ENCODE measurements around the gene TAOK3. TPM values are rescaled to one million over a fixed set of nuclear protein-coding genes. Genes with fewer than 3 reads are reported as not detected.

TAOK3 gene
- total and polyA plus RNA-seq, 5 donors from 2014 or later: 60.2 to 97.8 (median 72.1) TPM

DNA sequence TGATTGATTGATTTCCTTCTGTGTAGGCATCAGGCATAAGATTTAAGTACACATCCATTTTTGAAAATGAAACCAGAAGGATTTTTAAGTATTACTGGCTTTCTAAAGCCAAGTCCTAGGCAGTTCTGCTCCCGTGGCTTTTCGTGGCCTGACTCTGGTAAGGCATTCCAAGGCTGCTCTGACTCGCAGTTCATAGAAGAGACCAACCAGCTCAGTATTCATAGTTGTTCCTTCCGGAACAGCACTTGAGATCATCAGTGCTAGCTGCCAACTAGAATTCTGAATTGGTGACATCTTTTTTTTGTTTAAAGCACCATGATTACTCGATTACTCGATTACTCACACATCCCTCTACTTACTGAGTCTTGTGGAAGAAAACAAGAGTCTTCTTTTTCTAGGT is 29.5 kb upstream of the TAOK3 start:
- Mint-ChIP-seq H3K9me3 (no peaks in the 10 kb centered on the region), H3K36me3 (peaks cover 45% of the 10 kb centered on the region), H3K27me3 (no peaks in the 10 kb centered on the region), H3K4me3 (no peak overlapping the region), H3K4me1 (peaks cover 0 to 7% (median 1%) of the 10 kb centered on the region in 4 donors), H3K27ac (peak overlapping the region in 2 of 3 donors; percentile 51 to 53)
- H3K27me3 ChIP-seq (ENCODE audit: control insufficient read depth, insufficient read depth, low read length): no peaks in the 10 kb centered on the region
- H3K9me3 ChIP-seq (ENCODE audit: control insufficient read depth in 2 of 2, low read length in 2 of 2): no peaks in the 10 kb centered on the region
- no peak for DNase-seq
- no peaks in the 10 kb centered on the region for H3K4me1 ChIP-seq (ENCODE audit: control insufficient read depth, insufficient read depth, low read length, poor library complexity, severe bottlenecking)
- peaks cover 70% of the 10 kb centered on the region for H3K36me3 ChIP-seq (ENCODE audit: control insufficient read depth, insufficient read depth, low read length)
- ATAC-seq (ENCODE audit: low read depth in 2 of 2): no peak
- no peak overlapping the region for H3K27ac ChIP-seq (ENCODE audit: insufficient read depth, low read length, poor library complexity, severe bottlenecking)
- H3K4me3 ChIP-seq (ENCODE audit: low read depth, low read length): no peak overlapping the region

DNA sequence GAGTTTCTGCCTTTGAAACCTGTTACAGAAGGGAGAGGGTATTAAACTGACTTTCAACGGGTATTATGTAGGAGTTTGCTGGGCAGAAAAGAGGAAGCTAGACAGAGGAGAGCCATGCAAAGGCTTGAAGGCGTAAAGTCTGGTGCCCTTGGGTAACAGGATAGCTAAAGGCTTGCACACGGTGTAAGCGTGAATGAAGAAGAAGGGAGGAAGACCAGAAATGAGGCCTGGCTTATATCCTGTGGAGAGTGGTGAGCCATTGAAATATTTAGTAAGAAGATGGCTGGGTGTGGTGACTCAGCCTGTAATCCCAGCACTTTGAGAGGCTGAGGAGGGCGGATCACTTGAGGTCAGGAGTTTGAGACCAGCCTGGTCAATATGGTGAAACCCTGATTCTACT is 26.2 kb upstream of the TAOK3 start:
- Mint-ChIP-seq H3K4me3 (no peak overlapping the region), H3K27ac (peak overlapping the region in 2 of 3 donors; percentile 3 to 27), H3K9me3 (no peaks in the 10 kb centered on the region), H3K36me3 (peaks cover 49% of the 10 kb centered on the region), H3K27me3 (no peaks in the 10 kb centered on the region), H3K4me1 (peaks cover 0 to 17% (median 0%) of the 10 kb centered on the region in 4 donors)
- H3K4me3 ChIP-seq (ENCODE audit: low read depth, low read length): no peak overlapping the region
- H3K36me3 ChIP-seq (ENCODE audit: control insufficient read depth, insufficient read depth, low read length): peaks cover 81% of the 10 kb centered on the region
- no peaks in the 10 kb centered on the region for H3K27me3 ChIP-seq (ENCODE audit: control insufficient read depth, insufficient read depth, low read length)
- H3K27ac ChIP-seq (ENCODE audit: insufficient read depth, low read length, poor library complexity, severe bottlenecking): no peak overlapping the region
- DNase-seq (no peak), ATAC-seq (ENCODE audit: low read depth in 2 of 2) (no peak)
- no peaks in the 10 kb centered on the region for H3K9me3 ChIP-seq (ENCODE audit: control insufficient read depth in 2 of 2, low read length in 2 of 2)
- H3K4me1 ChIP-seq (ENCODE audit: control insufficient read depth, insufficient read depth, low read length, poor library complexity, severe bottlenecking): no peaks in the 10 kb centered on the region

GRCh38 chr12:118398524-118398923 is 25.8 kb upstream of the TAOK3 start:
- Mint-ChIP-seq H3K27ac (peak overlapping the region in 1 of 3 donors; percentile 3), H3K4me1 (peaks cover 0 to 17% (median 0%) of the 10 kb centered on the region in 4 donors), H3K9me3 (no peaks in the 10 kb centered on the region), H3K27me3 (no peaks in the 10 kb centered on the region), H3K4me3 (no peak overlapping the region), H3K36me3 (peaks cover 49% of the 10 kb centered on the region)
- H3K4me1 ChIP-seq (ENCODE audit: control insufficient read depth, insufficient read depth, low read length, poor library complexity, severe bottlenecking): no peaks in the 10 kb centered on the region
- ATAC-seq (ENCODE audit: low read depth in 2 of 2) (no peak), DNase-seq (no peak)
- H3K9me3 ChIP-seq (ENCODE audit: control insufficient read depth in 2 of 2, low read length in 2 of 2): no peaks in the 10 kb centered on the region
- H3K4me3 ChIP-seq (ENCODE audit: low read depth, low read length): no peak overlapping the region
- H3K27me3 ChIP-seq (ENCODE audit: control insufficient read depth, insufficient read depth, low read length): no peaks in the 10 kb centered on the region
- peaks cover 79% of the 10 kb centered on the region for H3K36me3 ChIP-seq (ENCODE audit: control insufficient read depth, insufficient read depth, low read length)
- no peak overlapping the region for H3K27ac ChIP-seq (ENCODE audit: insufficient read depth, low read length, poor library complexity, severe bottlenecking)

DNA sequence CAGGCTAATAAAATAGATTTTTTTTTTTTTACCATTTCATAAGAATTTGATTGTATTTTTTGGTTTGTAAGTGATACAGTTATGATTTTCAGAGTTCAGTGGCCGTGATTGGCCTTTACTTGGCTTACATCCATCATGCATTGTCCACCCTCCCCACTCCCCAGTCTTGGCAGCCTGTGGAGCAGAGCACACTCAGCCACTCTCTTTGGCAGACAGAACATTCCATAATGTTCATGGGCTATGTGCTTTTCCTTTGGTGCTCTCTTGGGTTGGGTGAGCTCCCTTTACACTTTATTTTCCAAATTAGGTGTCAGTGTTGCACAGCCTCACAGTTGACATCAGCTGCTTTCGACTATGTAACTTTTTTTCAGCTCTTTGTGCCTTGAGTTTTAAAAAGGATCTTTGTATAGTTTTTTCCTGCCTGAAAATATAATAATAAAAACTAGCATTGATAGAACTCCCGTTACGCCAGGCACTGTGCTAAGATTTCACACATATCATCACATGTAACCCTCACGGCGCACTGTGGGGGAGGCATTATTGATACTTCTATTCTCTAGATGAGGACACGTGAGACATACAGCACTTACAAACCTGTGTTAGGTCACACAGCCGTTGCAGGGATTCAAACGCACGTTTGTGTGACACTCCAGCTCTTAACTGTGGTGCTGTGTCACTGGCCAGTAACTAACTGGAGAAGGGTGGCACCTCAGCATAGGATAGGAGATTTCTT is 25.2 kb upstream of the TAOK3 start:
- Histone ChIP-seq H3K27ac (ENCODE audit: insufficient read depth, low read length, poor library complexity, severe bottlenecking) (no peak overlapping the region), H3K4me1 (ENCODE audit: control insufficient read depth, insufficient read depth, low read length, poor library complexity, severe bottlenecking) (no peaks in the 10 kb centered on the region), H3K4me3 (ENCODE audit: low read depth, low read length) (no peak overlapping the region), H3K36me3 (ENCODE audit: control insufficient read depth, insufficient read depth, low read length) (peaks cover 75% of the 10 kb centered on the region), H3K9me3 (ENCODE audit: control insufficient read depth in 2 of 2, low read length in 2 of 2) (no peaks in the 10 kb centered on the region), H3K27me3 (ENCODE audit: control insufficient read depth, insufficient read depth, low read length) (no peaks in the 10 kb centered on the region)
- DNase-seq: no peak
- Mint-ChIP-seq H3K27ac (no peak overlapping the region), H3K36me3 (peaks cover 50% of the 10 kb centered on the region), H3K27me3 (no peaks in the 10 kb centered on the region), H3K9me3 (no peaks in the 10 kb centered on the region), H3K4me3 (no peak overlapping the region), H3K4me1 (peaks cover 0 to 17% (median 0%) of the 10 kb centered on the region in 4 donors)
- ATAC-seq (ENCODE audit: low read depth in 2 of 2): no peak

DNA sequence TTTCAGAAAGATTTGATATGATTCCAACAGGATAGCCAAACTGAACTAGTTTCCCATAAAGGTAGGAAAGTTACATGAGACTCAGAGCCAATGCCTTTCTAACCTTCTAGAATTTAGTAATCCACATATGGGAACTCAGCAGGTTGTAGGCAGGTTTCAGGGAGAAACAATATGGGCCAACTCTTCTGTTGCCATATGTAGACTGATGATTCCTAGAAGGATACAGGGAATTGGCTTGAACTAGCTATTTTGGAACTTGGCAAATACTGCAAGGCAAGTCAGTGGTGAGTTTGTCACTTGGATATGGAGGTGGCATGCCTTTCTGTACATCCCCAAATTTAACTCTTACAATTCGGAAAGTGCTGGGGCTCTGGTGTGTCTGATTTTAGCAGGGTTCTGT is 19.1 kb upstream of the TAOK3 start:
- Mint-ChIP-seq H3K4me1 (peaks cover 0 to 9% (median 1%) of the 10 kb centered on the region in 4 donors), H3K27me3 (no peaks in the 10 kb centered on the region), H3K9me3 (no peaks in the 10 kb centered on the region), H3K27ac (no peak overlapping the region), H3K36me3 (peaks cover 49% of the 10 kb centered on the region), H3K4me3 (no peak overlapping the region)
- DNase-seq (no peak), ATAC-seq (ENCODE audit: low read depth in 2 of 2) (no peak)
- Histone ChIP-seq H3K4me3 (ENCODE audit: low read depth, low read length) (no peak overlapping the region), H3K4me1 (ENCODE audit: control insufficient read depth, insufficient read depth, low read length, poor library complexity, severe bottlenecking) (no peaks in the 10 kb centered on the region), H3K36me3 (ENCODE audit: control insufficient read depth, insufficient read depth, low read length) (peaks cover 81% of the 10 kb centered on the region), H3K27ac (ENCODE audit: insufficient read depth, low read length, poor library complexity, severe bottlenecking) (no peak overlapping the region), H3K9me3 (ENCODE audit: control insufficient read depth in 2 of 2, low read length in 2 of 2) (no peaks in the 10 kb centered on the region), H3K27me3 (ENCODE audit: control insufficient read depth, insufficient read depth, low read length) (no peaks in the 10 kb centered on the region)

- Mint-ChIP-seq H3K36me3 (peaks cover 47% of the 10 kb centered on the region), H3K9me3 (no peaks in the 10 kb centered on the region), H3K27ac (no peak overlapping the region), H3K4me3 (no peak overlapping the region), H3K27me3 (no peaks in the 10 kb centered on the region), H3K4me1 (peaks cover 0 to 5% (median 1%) of the 10 kb centered on the region in 4 donors)
- no peak overlapping the region for H3K27ac ChIP-seq (ENCODE audit: insufficient read depth, low read length, poor library complexity, severe bottlenecking)
- H3K4me1 ChIP-seq (ENCODE audit: control insufficient read depth, insufficient read depth, low read length, poor library complexity, severe bottlenecking): no peaks in the 10 kb centered on the region
- no peaks in the 10 kb centered on the region for H3K27me3 ChIP-seq (ENCODE audit: control insufficient read depth, insufficient read depth, low read length)
- DNase-seq (no peak), ATAC-seq (ENCODE audit: low read depth in 2 of 2) (no peak)
- H3K4me3 ChIP-seq (ENCODE audit: low read depth, low read length): no peak overlapping the region
- H3K9me3 ChIP-seq (ENCODE audit: control insufficient read depth in 2 of 2, low read length in 2 of 2): no peaks in the 10 kb centered on the region
- peaks cover 81% of the 10 kb centered on the region for H3K36me3 ChIP-seq (ENCODE audit: control insufficient read depth, insufficient read depth, low read length)
These were observed 18.7 kb upstream of the TAOK3 start for GRCh38 chr12:118391424-118391823.

DNA sequence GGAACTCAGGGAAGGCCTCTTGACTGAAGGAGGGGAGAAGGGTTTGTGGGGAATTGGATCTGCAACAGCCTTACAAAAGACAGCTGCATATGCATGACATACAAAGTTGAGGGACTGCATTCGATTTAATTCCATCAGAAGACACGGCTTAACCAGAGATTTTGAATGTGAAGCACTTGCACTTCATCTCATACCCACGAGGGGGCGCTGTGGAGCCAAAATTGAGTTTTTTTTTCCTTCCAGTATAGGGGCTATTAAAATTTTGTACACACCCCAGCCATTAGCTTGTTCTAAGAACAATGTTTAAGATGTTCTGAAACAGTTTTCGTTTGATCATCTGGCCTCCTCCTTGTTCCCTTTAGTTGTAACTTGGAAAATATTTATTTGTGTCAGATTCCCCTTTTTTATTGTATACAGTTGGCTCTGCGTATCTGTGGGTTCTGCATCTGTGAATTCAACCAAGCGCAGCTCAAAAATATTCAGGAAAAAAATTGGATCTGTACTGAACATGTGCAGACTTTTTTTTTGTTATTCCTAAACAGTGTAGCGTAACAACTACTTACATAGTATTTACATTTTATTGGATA is 5.3 kb upstream of the TAOK3 start:
- no peaks in the 10 kb centered on the region for H3K27me3 ChIP-seq (ENCODE audit: control insufficient read depth, insufficient read depth, low read length)
- DNase-seq: peak; percentile 60 to 76 (median 74)
- peaks cover 26% of the 10 kb centered on the region for H3K36me3 ChIP-seq (ENCODE audit: control insufficient read depth, insufficient read depth, low read length)
- Mint-ChIP-seq H3K36me3 (peaks cover 9% of the 10 kb centered on the region), H3K4me1 (peaks cover 16 to 50% (median 35%) of the 10 kb centered on the region in 4 donors), H3K27me3 (no peaks in the 10 kb centered on the region), H3K9me3 (no peaks in the 10 kb centered on the region), H3K27ac (peak overlapping the region; percentile 52 to 98 (median 94)), H3K4me3 (peak overlapping the region; percentile 86 to 98 (median 96))
- no peaks in the 10 kb centered on the region for H3K9me3 ChIP-seq (ENCODE audit: control insufficient read depth in 2 of 2, low read length in 2 of 2)
- H3K4me3 ChIP-seq (ENCODE audit: low read depth, low read length): peak overlapping the region; percentile 92
- peak overlapping the region; percentile 92 for H3K27ac ChIP-seq (ENCODE audit: insufficient read depth, low read length, poor library complexity, severe bottlenecking)
- ATAC-seq (ENCODE audit: low read depth in 2 of 2): no peak
- peaks cover 26% of the 10 kb centered on the region for H3K4me1 ChIP-seq (ENCODE audit: control insufficient read depth, insufficient read depth, low read length, poor library complexity, severe bottlenecking)
